ENCODE data around the gene FOXP4. TPM values are rescaled to one million over a fixed set of nuclear protein-coding genes. Genes with fewer than 3 reads are reported as not detected.
A peak's percentile ranks its signal among the peaks of the same experiment; 100 is the strongest.

FOXP4 gene
- total and polyA plus RNA-seq, 4 donors, result 2.5 to 16.0 (median 4.3) TPM

GRCh38 chr6:41546475-41546865, 289 bp downstream of the FOXP4 start:
- TF ChIP-seq HNF4A (conservative IDR thresholded peaks at IDR 0.05) (no peak), FOXA2 (IDR thresholded peaks at IDR 0.05) (no peak), MAX (IDR thresholded peaks at IDR 0.05) (no peak), RXRA (IDR thresholded peaks at IDR 0.05) (no peak), GABPA (IDR thresholded peaks at IDR 0.05 in 1 of 2, conservative IDR thresholded peaks at IDR 0.05 in 1 of 2) (no peak), SP1 (IDR thresholded peaks at IDR 0.05) (no peak), REST (IDR thresholded peaks at IDR 0.05) (no peak), EGR1 (IDR thresholded peaks at IDR 0.05; ENCODE audit: low read depth in 2 of 2) (no peak), JUND (IDR thresholded peaks at IDR 0.05) (no peak), ATF3 (IDR thresholded peaks at IDR 0.05) (no peak), HNF4G (IDR thresholded peaks at IDR 0.05) (no peak), RAD21 (IDR thresholded peaks at IDR 0.05) (no peak), TAF1 (conservative IDR thresholded peaks at IDR 0.05) (no peak), FOXA1 (IDR thresholded peaks at IDR 0.05) (no peak), NR2F2 (IDR thresholded peaks at IDR 0.05) (no peak), YY1 (IDR thresholded peaks at IDR 0.05) (no peak)
- TF ChIP-seq, protein P1, sequence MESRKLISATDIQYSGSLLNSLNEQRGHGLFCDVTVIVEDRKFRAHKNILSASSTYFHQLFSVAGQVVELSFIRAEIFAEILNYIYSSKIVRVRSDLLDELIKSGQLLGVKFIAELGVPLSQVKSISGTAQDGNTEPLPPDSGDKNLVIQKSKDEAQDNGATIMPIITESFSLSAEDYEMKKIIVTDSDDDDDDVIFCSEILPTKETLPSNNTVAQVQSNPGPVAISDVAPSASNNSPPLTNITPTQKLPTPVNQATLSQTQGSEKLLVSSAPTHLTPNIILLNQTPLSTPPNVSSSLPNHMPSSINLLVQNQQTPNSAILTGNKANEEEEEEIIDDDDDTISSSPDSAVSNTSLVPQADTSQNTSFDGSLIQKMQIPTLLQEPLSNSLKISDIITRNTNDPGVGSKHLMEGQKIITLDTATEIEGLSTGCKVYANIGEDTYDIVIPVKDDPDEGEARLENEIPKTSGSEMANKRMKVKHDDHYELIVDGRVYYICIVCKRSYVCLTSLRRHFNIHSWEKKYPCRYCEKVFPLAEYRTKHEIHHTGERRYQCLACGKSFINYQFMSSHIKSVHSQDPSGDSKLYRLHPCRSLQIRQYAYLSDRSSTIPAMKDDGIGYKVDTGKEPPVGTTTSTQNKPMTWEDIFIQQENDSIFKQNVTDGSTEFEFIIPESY (IDR thresholded peaks at IDR 0.05), result no peak
- H3K27ac ChIP-seq (ENCODE audit: low read depth in 1 of 2, low read length in 2 of 2), result peak overlapping the region; percentile 52 to 78
- under 1% methylated on average over 67 of the region's 67 CpGs for WGBS
- no peak overlapping the region for H3K9ac ChIP-seq (ENCODE audit: low read depth in 1 of 2, low read length in 2 of 2)
- no peaks in the 10 kb centered on the region for H3K9me3 ChIP-seq (ENCODE audit: control insufficient read depth in 4 of 4, low read length in 3 of 4)
- peaks cover 0 to 2% (median 0%) of the 10 kb centered on the region in 4 donors for H3K36me3 ChIP-seq (ENCODE audit: control insufficient read depth in 4 of 4, insufficient read depth in 3 of 4, low read depth in 1 of 4, low read length in 3 of 4)
- no peaks in the 10 kb centered on the region for H3K27me3 ChIP-seq (ENCODE audit: control insufficient read depth in 4 of 4, insufficient read depth in 4 of 4, low read length in 3 of 4)
- peaks cover 5 to 37% (median 22%) of the 10 kb centered on the region in 4 donors for H3K4me1 ChIP-seq (ENCODE audit: control insufficient read depth in 4 of 4, insufficient read depth in 4 of 4, low read length in 3 of 4)
- peak overlapping the region; percentile 24 to 89 (median 58) for H3K4me3 ChIP-seq (ENCODE audit: low read depth in 1 of 3, low read length in 3 of 3)
- no peak for DNase-seq (ENCODE audit: low spot score)

DNA sequence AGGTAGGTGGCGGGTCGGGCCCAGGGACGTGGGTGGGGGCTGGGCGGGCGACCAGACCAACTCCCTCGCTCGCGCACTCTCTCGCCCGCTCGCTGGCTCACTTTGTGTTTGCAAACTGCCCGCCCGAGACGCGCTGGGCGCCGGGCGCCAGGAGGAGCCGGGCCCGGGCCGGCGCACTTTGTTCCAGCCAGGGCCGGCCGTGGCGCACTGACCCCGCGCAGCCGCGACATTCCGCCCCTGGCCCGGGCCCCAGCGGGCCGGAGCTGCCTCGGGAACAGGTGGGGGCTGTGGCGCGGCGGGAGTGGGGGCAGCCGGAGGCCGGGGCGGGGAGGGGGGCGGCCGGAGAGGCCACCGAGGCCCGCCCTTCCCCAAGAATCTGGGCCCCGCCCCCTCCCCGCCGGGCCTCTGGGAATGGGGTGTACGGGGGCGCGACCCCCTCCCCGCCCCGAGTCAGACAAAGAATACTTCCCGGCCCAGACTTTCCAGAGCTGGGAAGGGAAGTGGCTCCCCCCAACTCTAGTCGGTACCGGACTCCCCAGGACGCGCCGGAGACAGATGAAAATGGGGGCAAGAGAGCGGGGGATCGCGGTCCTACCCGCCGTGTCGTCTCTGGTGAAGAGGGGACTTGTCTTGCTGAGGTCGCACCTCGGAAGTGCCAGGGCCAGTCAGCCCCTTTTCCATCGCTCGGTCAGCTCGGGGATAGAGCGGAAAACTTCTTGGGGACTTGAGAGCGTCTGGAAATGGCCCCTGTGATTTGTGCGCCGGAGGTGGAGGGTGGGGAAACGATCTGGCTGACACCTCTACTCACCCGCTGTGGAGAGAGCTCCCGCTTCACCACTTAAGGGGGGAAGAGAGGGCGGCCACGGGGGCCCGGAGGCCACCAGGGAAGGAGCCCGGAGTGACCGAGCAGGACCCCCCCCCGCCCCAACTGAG, 951 bp downstream of the FOXP4 start:
- under 1% methylated on average over 82 of the region's 82 CpGs for WGBS

More for the DNA sequence above, 951 bp downstream of the FOXP4 start:
- H3K27ac ChIP-seq (ENCODE audit: low read depth in 1 of 2, low read length in 2 of 2), result peak overlapping the region; percentile 52 to 78
- H3K36me3 ChIP-seq (ENCODE audit: control insufficient read depth in 4 of 4, insufficient read depth in 3 of 4, low read depth in 1 of 4, low read length in 3 of 4), result peaks cover 0 to 2% (median 0%) of the 10 kb centered on the region in 4 donors
- TF ChIP-seq, protein P2, sequence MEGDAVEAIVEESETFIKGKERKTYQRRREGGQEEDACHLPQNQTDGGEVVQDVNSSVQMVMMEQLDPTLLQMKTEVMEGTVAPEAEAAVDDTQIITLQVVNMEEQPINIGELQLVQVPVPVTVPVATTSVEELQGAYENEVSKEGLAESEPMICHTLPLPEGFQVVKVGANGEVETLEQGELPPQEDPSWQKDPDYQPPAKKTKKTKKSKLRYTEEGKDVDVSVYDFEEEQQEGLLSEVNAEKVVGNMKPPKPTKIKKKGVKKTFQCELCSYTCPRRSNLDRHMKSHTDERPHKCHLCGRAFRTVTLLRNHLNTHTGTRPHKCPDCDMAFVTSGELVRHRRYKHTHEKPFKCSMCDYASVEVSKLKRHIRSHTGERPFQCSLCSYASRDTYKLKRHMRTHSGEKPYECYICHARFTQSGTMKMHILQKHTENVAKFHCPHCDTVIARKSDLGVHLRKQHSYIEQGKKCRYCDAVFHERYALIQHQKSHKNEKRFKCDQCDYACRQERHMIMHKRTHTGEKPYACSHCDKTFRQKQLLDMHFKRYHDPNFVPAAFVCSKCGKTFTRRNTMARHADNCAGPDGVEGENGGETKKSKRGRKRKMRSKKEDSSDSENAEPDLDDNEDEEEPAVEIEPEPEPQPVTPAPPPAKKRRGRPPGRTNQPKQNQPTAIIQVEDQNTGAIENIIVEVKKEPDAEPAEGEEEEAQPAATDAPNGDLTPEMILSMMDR (IDR thresholded peaks at IDR 0.05; ENCODE audit: low read depth, low read length, missing input control), result no peak
- no peak for TF ChIP-seq REST (IDR thresholded peaks at IDR 0.05)
- TF ChIP-seq YY1 (IDR thresholded peaks at IDR 0.05), result peak; percentile 23
- no peak for TF ChIP-seq HNF4A (conservative IDR thresholded peaks at IDR 0.05)
- TF ChIP-seq FOXA1 (IDR thresholded peaks at IDR 0.05), result no peak
- peaks cover 5 to 42% (median 26%) of the 10 kb centered on the region in 4 donors for H3K4me1 ChIP-seq (ENCODE audit: control insufficient read depth in 4 of 4, insufficient read depth in 4 of 4, low read length in 3 of 4)
- DNase-seq (ENCODE audit: low spot score), result no peak
- no peaks in the 10 kb centered on the region for H3K27me3 ChIP-seq (ENCODE audit: control insufficient read depth in 4 of 4, insufficient read depth in 4 of 4, low read length in 3 of 4)
- peak overlapping the region in 1 of 2 donors; percentile 89 for H3K9ac ChIP-seq (ENCODE audit: low read depth in 1 of 2, low read length in 2 of 2)
- no peaks in the 10 kb centered on the region for H3K9me3 ChIP-seq (ENCODE audit: control insufficient read depth in 4 of 4, low read length in 3 of 4)
- H3K4me3 ChIP-seq (ENCODE audit: low read depth in 1 of 3, low read length in 3 of 3), result peak overlapping the region; percentile 66 to 95 (median 89)

Data from liver (tissue), 9 donors.